HG02885 (cell line): Measurements from ENCODE around the gene PTPN23.

Experiments used
- ATAC-seq: cut with Tn5 transposase; IDR thresholded peaks from one replicate; pipeline ENCODE4 v1.9.1; 2021; ENCODE audit warnings: mild to moderate bottlenecking; ENCODE audit not compliant: unreplicated experiment, poor library complexity

The PTPN23 gene

GRCh38 chr3:47404955-47405790, 24.4 kb downstream of the PTPN23 start:
- ATAC-seq, result no peak

GRCh38 chr3:47405820-47406761, 25.3 kb downstream of the PTPN23 start:
- no peak for ATAC-seq

- ATAC-seq, result no peak
Measured at GRCh38 chr3:47406762-47407149, 25.9 kb downstream of the PTPN23 start.

- ATAC-seq, result no peak
Measured at GRCh38 chr3:47407237-47407636, 26.4 kb downstream of the PTPN23 start.

GRCh38 chr3:47407896-47408838, 27.3 kb downstream of the PTPN23 start:
- ATAC-seq, result no peak

GRCh38 chr3:47408839-47409229, 28.0 kb downstream of the PTPN23 start:
- ATAC-seq, result no peak

- no peak for ATAC-seq
Measured at GRCh38 chr3:47409284-47409683, 28.5 kb downstream of the PTPN23 start.

- ATAC-seq, result no peak
Measured at GRCh38 chr3:47409688-47410416, 29.0 kb downstream of the PTPN23 start.

- no peak for ATAC-seq
Measured at GRCh38 chr3:47410417-47410720, 29.5 kb downstream of the PTPN23 start.

GRCh38 chr3:47410801-47411646, 30.2 kb downstream of the PTPN23 start:
- no peak for ATAC-seq

GRCh38 chr3:47411696-47412452, 31.1 kb downstream of the PTPN23 start:
- ATAC-seq, result no peak

GRCh38 chr3:47412453-47412756, 31.6 kb downstream of the PTPN23 start:
- no peak for ATAC-seq

- ATAC-seq, result no peak
Measured at GRCh38 chr3:47412842-47413520, 32.2 kb downstream of the PTPN23 start.

- no peak for ATAC-seq
Measured at GRCh38 chr3:47413751-47414150, 32.9 kb downstream of the PTPN23 start.

- ATAC-seq, result no peak
Measured at GRCh38 chr3:47414161-47414564, 33.3 kb downstream of the PTPN23 start.

- no peak for ATAC-seq
Measured at GRCh38 chr3:47414666-47415587, 34.1 kb downstream of the PTPN23 start.

- no peak for ATAC-seq
Measured at GRCh38 chr3:47416041-47416440, 35.2 kb downstream of the PTPN23 start.
